HL-60 (cell line): Measurements from ENCODE around the gene RPE65.

Experiments
- POLR2AphosphoS5 ChIP-seq: IDR thresholded peaks from 2 replicates; pipeline ENCODE4 v1.6.1; 2012; ENCODE audit warnings: low read depth
- TF ChIP-seq, protein P1 (sequence below): IDR thresholded peaks from one replicate; pipeline ENCODE4 v1.5.1; 2011; ENCODE audit warnings: low read length, control low read depth, inconsistent platforms; ENCODE audit not compliant: insufficient read depth
- TF ChIP-seq, protein P2 (sequence below): IDR thresholded peaks from 2 replicates; pipeline ENCODE4 v1.6.1; 2012; ENCODE audit warnings: low read depth; ENCODE audit not compliant: insufficient replicate concordance

- TF ChIP-seq, protein P1, sequence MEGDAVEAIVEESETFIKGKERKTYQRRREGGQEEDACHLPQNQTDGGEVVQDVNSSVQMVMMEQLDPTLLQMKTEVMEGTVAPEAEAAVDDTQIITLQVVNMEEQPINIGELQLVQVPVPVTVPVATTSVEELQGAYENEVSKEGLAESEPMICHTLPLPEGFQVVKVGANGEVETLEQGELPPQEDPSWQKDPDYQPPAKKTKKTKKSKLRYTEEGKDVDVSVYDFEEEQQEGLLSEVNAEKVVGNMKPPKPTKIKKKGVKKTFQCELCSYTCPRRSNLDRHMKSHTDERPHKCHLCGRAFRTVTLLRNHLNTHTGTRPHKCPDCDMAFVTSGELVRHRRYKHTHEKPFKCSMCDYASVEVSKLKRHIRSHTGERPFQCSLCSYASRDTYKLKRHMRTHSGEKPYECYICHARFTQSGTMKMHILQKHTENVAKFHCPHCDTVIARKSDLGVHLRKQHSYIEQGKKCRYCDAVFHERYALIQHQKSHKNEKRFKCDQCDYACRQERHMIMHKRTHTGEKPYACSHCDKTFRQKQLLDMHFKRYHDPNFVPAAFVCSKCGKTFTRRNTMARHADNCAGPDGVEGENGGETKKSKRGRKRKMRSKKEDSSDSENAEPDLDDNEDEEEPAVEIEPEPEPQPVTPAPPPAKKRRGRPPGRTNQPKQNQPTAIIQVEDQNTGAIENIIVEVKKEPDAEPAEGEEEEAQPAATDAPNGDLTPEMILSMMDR: no peak
- TF ChIP-seq POLR2AphosphoS5: no peak
- TF ChIP-seq, protein P2, sequence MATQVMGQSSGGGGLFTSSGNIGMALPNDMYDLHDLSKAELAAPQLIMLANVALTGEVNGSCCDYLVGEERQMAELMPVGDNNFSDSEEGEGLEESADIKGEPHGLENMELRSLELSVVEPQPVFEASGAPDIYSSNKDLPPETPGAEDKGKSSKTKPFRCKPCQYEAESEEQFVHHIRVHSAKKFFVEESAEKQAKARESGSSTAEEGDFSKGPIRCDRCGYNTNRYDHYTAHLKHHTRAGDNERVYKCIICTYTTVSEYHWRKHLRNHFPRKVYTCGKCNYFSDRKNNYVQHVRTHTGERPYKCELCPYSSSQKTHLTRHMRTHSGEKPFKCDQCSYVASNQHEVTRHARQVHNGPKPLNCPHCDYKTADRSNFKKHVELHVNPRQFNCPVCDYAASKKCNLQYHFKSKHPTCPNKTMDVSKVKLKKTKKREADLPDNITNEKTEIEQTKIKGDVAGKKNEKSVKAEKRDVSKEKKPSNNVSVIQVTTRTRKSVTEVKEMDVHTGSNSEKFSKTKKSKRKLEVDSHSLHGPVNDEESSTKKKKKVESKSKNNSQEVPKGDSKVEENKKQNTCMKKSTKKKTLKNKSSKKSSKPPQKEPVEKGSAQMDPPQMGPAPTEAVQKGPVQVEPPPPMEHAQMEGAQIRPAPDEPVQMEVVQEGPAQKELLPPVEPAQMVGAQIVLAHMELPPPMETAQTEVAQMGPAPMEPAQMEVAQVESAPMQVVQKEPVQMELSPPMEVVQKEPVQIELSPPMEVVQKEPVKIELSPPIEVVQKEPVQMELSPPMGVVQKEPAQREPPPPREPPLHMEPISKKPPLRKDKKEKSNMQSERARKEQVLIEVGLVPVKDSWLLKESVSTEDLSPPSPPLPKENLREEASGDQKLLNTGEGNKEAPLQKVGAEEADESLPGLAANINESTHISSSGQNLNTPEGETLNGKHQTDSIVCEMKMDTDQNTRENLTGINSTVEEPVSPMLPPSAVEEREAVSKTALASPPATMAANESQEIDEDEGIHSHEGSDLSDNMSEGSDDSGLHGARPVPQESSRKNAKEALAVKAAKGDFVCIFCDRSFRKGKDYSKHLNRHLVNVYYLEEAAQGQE: no peak
Observed at GRCh38 chr1:68478662-68479061, 28.9 kb upstream of the RPE65 start.
